SK-MEL-5 (cell line): Measurements from ENCODE around the gene DNAH7. TPM values are rescaled to one million over a fixed set of nuclear protein-coding genes. Genes with fewer than 3 reads are reported as not detected.
A peak's percentile ranks its signal among the peaks of the same experiment; 100 is the strongest.
"Not testable (repeated sequence)": the region's sequence is repeated elsewhere in the genome, so short reads cannot be mapped to it uniquely, and the experiment has no call there.

ENCODE experiments used
- DNase-seq: peaks from one replicate; pipeline ENCODE4 v3.0.0-alpha.2; 2016; ENCODE audit warnings: low read depth, low spot score
- in situ Hi-C: cut with HindIII; loops from 2 replicates; pipeline ENCODE4 v1.10.0; 2016; ENCODE audit warnings: low sequenced_read_pairs, high pct_unique_total_duplicates, low pct_unique_long_range_greater_than_20kb
- total RNA-seq: library from RNA; depleted of rRNA; stranded (reverse); fragments of >200 nt; shearing (Covaris generic); gene quantifications from 2 replicates; pipeline ENCODE4 v1.2.3, GENCODE V29; 2014

The DNAH7 gene
- total RNA-seq, 1 experiment from 2014 or later = 0.37 TPM

DNA sequence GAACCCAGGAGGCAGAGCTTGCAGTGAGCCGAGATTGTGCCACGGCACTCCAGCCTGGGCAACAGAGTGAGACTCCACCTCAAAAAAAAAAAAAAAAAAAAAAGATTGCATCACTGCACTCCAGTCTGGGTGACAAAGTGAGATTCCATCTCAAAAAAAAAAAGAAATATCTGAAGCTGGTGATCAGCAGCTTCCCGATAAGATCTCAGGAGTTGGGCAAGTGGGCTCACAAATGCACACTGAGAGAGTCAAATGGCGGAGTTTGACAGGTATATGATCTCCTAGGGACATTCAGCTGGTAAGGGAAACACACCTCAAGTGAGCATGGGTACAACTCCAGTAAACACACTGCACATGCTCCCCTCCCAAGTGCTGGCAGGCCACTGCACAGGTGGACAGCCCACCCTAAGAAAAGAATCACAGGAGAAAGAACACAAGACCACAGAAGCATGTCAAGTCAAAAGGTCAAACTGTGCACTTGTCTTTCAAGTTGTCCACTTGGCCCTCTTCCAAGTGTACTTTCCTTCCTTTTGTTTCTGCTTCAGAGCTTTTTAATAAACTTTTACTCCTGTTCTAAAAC is 151.5 kb downstream of the DNAH7 start:
- in situ Hi-C loops, DNase-seq: not testable (repeated sequence)

DNA sequence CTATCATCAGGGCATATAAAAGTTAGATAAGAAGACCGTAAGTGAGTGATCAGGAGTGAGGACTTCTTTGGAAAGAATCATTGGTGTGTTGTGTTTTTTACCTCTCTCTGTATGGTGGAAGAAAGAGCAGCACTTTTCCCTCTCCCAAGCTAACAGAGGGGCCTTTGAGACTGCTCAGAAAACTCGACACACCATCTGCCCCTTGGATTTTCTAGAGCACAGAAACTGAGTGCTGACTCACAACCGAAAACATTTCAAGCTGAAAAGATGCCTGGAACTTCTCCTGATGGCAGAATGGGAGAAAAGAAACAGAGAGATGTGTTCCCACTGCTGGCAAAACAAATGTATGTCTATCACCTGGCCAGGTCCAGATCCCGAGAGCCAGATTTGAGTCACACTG is 156.6 kb downstream of the DNAH7 start:
- DNase-seq = no peak
- in situ Hi-C loops = no loop called here

DNA sequence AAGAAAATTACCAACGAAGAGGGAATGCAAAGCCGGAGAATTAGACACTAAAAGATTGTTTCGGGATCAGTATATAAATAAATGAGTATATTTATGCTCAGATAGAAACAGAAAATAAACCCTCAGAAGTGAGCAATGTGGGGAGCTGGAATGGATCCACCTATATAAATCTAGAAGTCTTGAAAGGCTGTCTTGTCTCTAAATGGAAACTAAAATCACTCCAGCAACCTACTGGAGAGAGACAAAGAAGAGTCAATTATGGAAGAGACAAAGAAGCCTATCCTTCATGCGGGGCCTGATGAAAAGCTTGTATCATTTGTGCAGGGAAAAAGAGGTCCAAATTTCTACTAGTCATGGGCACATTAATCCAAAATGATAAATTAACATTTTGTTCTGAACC is 158.1 kb downstream of the DNAH7 start:
- DNase-seq = no peak
- in situ Hi-C loops = no loop called here

DNA sequence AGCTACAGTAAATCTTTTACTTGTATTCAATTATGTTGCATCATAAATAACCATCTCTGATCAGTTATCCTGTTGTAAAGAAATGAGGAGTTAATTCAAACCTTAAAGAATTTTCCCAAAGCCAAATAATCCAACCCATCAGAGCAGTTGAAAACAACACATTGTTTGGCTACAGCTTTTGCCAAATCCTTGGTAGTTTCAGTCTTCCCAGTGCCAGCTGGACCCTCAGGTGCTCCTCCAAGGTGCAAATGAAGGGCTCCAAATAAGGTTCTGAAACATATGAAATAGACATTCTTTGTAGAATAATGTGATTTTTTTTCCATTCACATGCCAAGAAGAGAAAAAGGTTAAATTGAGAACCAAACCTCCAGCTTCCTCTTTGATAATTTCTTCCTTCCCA is 158.7 kb downstream of the DNAH7 start:
- in situ Hi-C loops = no loop called here
- DNase-seq = no peak

DNA sequence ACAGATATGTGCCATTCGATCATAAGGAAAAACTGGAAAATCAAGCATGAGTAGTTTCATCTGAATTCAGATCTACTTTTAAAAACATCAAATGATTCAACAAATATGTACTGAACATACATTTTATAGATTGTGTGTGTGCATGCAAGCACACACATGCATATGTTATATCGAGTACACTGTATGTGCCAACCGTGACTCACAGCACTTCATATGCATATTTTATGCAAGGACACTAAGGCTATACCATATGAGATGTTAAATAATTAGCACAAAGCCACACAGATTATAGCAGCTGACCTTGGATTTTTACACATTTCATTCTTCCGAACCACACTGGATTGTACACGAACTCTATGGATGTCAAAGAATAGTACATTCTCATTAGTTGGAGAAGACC is 161.2 kb downstream of the DNAH7 start:
- in situ Hi-C loops = no loop called here
- DNase-seq = no peak

DNA sequence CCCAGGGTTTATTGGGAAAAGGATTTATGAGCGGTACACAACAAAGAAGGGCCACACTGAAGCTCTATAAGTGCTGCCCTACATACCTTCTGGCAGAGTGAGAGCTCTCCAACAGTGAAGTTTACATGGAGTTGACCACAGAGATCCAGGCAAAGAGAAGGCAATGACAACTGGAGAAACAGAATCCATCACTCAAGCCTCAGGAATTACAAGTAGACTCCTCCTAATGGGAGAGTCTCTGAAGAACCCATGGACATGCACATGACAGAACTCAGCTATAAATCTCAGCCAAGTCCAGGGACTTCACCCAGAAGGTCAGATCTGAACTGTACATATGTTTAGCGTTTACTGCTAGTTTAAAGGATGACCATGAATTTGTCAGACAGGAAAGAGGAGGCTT is 164.7 kb downstream of the DNAH7 start:
- in situ Hi-C loops = no loop called here
- no peak for DNase-seq

DNA sequence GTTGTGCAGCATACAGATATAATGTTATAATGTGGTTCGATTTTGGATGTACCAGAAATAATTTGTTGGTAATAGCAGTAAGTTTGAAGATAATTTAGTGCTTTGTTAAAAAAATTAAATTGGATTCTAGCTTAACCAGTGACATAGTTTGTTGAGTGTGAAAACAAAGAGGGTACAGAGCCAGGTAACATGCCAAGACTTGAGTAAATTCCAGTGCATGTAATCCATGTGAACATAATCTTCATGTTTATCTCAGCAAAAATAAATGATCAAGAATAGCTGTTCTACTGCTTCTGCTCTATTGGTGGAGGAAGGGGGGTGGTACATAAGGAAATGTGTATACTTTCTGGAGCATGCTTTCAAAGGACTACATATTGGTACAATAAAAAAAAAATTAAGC is 165.8 kb downstream of the DNAH7 start:
- in situ Hi-C loops = no loop called here

DNA sequence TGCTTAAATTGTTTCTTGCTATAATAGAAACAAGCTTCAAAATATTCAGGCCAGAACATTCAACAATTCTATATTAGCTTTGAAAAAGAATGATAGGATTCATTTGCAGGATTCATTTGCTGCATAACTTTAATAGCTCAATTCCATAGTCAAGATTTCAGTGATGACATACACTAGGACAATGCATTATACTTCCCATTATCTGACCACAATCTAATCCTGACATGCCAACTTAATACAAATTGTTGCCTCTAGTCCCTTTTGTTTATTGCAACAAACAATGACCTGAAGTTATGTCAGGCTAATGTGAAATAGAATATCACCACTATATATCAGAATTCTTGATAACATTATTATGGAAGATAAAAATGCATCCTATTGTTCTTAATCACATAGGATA is 169.4 kb downstream of the DNAH7 start:
- in situ Hi-C loops = no loop called here
- DNase-seq = no peak

More for the DNA sequence above, 165.8 kb downstream of the DNAH7 start:
- no peak for DNase-seq

DNA sequence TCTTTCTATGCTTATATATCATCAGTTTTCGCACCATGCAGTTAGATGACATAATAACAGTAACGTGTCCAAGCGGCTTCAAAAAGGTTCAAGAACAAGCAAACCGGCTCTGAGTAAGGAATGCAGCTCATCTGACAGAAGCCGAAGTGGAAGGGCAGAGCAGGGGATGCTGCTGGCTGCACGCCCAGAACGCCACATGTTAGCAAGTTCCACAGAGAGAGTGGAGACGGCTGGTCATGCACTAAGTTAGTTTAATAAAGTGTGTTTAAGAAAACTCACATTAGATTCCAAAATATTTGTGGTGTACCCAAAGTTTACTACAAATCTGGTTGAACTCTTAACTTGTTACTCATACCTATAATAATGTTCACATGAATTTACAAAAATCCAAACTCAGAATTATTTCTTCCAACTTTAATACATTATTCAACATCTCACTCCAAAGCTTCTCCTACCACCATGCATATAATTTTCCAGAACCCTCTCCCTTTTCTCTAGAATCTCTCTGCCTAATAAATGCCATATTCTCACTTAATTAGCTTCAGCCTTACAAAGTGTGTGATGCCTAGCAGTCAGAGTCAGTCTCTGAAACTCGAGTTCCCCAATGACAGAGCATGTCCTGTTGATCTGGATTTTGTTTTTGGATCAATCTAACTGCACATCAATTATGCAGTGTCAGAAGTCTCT is 170.0 kb downstream of the DNAH7 start:
- DNase-seq = peak; percentile 41
- in situ Hi-C loops = no loop called here

DNA sequence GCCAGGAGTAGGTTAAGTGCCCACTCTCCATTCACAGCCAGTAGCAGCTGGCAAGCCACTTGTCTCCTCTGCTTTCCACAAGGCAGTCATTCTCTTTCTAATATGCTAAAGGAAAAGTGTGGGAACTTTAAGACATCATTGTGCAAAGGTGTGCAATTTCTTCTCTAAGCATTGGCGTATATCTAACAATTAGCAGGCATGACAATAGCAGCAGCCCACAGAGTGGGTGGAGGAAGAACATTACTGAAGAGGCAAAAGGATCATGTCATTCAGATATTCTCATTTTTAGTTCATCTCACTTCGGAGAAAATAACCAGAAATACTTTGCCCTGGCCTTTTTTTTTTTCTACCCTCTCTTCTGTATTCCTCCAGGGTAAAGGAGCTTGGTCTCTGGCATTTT is 177.6 kb downstream of the DNAH7 start:
- in situ Hi-C loops = no loop called here
- no peak for DNase-seq

DNA sequence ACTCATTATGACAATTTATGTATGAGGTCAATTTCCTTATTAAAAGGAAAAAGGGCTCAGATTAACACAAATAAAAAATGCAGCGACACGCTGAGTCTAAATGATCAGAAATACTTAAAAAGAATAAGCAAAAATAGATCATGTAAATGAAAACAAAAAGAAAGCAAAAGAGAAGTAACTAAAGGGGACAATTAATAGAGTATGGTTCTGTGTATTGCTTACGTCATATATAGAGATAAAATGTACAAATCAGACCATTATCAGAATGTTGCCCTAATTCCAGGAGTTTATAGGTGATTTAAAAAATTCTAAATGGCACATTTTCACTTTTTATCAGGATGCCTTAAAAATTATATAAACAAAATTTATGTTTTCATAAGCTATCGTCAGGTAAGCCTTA is 189.5 kb downstream of the DNAH7 start:
- in situ Hi-C loops = no loop called here
- DNase-seq = no peak

DNA sequence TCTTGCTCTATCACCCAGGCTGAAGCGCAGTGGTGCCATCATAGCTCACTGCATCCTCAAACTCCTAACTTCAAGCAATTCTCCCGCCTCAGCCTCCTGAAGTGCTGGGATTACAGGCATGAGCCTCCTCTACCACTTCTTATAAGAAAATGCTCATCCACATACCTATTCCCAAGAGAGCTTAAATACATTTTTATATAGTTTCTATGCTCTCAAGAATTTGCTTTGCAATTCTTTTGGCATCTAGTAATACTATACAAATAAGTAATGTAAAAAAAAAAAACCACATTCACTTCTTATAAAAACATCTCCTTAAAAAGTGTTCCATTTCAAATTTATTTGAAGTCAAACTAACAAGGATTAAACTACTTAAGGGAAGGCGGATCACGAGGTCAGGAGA is 197.3 kb downstream of the DNAH7 start:
- DNase-seq = no peak
- in situ Hi-C loops = no loop called here

DNA sequence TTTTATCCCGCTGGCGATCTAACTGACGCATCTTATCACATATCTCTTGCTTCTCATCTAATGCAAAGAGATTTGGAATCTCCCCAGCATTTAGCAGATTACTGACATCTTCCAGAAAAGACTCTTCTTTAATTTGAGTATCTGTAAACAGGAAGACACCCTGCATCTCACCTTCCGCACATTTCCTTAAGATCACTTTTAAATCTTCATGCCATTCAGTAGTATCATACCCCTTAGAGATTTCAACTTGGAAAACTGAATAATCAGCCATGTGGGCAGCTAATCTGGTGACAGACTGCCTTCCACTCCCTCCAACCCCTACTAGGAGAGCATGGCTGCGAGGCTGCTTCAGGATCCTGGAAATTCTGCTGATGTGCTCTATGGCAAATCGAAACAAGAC is 204.3 kb downstream of the DNAH7 start:
- in situ Hi-C loops = no loop called here
- DNase-seq = no peak

DNA sequence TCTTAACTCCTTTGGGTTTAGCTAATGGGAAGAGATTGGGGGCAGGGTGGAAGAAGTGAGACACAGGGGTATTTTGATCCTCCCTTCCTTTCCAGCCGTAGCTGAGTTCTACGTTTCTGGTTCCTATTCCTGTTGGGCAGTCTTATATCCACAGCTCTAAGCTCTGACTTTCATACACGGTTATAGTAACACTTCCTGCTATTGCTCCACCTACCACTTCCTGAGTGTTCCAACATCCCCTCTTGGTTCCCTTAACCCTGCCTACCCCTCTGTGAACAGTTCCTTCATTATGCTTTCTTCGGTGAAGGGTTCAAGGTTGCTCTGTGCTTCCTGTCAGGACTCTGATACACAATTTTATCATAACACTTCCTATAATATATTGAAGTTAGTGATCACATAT is 205.1 kb downstream of the DNAH7 start:
- in situ Hi-C loops = no loop called here
- no peak for DNase-seq

DNA sequence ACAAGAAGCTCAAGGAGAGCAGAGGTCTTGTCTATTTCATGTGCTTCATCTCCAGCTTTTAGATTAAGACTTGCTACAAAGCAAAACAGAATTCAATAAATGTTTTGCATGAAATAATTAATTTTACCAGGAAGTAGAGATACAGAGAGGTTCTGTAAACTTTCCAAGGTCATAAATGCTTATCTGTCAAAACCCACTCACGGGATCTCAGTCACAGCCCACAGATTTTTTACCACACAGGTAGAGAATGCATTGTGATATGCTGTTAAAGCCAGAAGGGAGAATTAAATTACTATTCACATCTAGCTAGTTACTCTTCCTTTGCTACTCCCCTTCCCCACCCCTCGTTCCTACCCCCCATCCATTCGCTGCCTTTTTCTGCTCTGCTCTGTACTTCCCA is 205.5 kb downstream of the DNAH7 start:
- in situ Hi-C loops = no loop called here
- DNase-seq = no peak

DNA sequence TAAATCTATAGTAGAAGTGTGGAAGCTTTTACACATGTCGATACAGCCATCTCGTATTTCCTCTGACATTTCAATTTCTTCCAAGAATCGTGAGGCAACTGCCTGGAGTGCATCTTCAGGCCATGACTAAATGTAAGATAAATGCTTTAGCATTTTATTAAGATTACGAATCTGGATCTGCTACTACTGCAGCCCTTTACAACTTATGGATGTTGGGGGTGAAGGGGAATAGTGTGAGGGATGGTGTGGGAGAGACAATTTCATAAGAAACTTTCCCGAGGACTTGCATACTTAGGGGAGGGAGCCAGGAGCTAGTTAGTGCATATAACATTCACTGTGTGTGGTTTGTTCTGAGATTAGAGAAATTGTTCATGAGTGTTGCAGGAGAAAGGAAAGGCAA is 206.8 kb downstream of the DNAH7 start:
- DNase-seq = no peak
- in situ Hi-C loops = no loop called here

DNA sequence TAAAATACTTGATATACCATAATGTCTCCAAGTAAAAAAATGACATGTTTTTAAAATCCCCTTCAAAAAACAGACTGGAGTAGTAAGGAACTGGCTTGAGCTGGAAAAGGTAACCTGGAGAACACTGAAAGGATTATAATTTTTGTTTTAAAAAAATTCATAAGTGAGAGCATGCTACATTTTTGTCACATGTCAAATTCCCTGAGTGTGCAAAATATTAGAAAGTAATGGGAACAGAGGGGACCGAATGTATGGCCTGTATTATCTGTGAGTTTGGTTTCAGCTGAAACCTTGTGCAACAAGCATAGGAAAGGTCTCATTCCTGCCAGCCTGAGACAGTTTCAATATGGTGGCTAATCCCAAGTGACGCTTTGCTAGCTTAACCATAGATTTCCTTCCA is 209.1 kb downstream of the DNAH7 start:
- in situ Hi-C loops = no loop called here
- no peak for DNase-seq

DNA sequence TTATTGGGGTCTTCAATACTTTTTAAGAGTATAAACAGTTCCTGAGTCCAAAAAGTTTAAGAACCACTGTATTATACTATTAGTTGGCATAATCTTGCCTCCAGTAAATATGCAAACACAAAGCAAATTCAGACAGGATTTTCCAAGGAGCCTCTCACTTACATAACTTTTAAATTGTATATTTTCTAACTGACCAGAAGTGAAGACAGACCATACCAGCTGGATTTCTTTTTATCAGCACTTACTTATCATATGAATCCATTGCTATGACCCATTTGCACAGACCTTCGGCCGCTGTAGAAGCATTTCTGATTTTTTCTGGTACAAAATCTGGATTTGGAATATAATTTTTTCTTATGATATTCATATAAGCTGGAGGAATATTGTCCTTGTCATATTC is 211.5 kb downstream of the DNAH7 start:
- no peak for DNase-seq
- in situ Hi-C loops = no loop called here

DNA sequence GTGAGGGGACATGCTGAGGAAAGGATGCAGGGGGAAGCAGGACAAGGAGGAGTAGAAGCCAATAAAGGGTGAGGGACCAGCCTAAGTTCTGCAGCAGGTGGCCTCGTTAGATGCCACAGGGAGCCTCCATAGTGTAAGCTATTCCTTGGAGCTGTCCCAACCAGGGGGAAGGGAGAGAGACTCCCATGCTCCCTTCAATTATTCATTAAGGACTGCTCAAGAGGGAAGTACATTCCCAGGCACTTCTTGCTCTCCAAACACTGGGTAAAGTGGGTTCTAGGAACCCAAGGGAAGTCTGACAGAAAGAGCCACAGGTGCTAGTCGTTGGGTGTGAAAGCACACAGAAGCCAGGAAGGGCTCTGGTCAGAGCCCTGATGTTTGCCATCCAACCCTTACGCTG is 217.9 kb downstream of the DNAH7 start:
- DNase-seq = no peak
- in situ Hi-C loops = no loop called here
